CD4-positive, alpha-beta T cell treated with Interleukin-15 for 1 hour (primary cell): Measurements from ENCODE around the gene CALY.
"Not testable (repeated sequence)": the region's sequence is repeated elsewhere in the genome, so short reads cannot be mapped to it uniquely, and the experiment has no call there.

ENCODE experiments used
- DNase-seq: peaks from one replicate; pipeline ENCODE4 v3.0.0-alpha.2; 2020

CALY gene

DNA sequence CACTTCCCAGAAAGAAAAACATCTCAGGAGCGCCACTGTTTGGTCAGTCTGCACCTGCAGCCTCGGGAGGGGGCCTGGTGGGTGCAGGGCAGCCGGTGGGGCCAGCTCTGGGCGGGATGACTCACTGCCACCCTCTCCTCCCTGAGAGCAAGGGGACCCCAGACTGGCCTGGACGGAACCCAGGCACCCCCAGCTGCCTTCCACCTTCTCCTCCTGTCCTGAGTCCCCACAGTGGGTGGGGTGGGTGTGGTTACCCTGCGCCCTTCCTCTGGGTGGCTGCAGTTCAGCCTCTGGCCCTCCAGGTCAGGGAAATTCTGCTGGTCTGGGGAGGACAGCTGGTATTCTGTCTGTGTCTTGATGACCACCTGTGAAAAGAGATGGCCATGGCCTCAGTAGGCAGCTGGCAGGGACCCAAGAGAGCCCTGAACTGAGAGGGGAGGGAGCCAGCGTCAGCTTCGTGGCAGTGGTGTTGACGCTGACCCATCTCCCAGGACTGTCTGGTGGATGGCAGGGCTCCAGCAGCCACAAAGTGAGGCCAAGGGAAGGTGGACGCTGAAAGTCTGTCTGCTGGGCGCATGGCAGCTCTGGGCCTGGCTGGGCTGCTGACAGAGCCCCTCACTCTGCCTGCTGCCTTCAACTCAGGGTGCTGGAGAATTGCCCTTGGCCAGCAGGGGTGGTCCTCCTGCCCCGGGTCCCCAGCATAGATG is 8.9 kb downstream of the CALY start:
- no peak for DNase-seq

DNA sequence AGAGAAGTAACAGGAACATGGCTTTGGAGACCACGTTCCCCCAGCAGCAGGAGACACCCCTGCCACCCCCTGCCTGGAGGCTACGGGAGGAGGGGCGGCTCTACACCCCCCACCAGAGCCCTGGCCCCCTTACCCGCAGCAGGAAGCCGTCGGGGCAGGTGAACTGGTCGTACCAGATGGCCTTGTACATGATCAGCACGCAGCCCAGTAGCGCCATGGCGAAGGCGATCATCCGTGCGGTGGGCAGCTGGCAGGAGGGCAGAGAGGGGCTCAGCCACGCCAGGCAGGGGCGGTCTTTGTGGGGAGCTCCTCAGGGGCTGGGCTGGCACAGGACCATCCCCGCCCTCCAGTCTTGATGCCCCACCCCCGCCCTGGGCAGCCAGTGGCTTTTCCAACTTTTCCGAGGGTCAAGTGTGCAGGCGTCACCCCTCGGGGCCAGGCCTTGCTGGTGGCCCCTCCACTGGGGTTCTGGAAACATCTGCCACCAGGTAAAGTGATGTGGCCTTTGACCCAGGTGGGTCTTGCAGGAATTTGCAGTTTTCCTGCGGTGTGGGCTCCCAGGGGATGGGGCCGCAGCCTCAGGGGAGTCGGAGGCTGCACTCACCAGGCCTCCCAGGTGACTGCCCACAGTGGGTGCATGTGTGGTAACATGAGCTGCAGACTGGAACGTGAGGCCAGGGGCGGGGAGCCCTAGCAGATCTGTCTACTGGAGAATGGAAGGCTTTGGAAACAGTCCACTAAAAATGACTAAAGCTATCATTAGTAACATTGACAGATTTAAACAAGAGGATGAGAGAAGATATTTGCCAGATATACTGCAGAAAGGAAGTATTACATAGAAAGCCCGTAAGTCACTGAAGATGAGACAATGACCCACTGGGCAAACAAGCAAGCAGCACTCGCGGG is 9.7 kb downstream of the CALY start:
- no peak for DNase-seq

DNA sequence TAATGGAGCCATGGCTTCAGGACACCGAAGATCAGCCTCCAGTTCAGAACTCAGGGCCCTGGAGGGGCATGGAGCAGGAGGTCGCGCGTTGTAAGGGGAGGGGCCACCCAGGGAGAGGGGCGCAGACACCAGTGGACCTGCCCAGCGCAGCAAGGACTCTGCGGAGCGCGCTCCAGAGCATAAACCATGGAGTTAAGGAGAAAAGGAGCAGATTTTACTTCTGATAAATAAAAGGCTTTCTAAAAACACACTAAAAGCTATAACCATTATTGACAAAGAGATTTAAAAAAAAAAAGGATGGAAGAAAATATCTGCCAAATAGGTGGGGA is 10.5 kb downstream of the CALY start:
- no peak for DNase-seq

DNA sequence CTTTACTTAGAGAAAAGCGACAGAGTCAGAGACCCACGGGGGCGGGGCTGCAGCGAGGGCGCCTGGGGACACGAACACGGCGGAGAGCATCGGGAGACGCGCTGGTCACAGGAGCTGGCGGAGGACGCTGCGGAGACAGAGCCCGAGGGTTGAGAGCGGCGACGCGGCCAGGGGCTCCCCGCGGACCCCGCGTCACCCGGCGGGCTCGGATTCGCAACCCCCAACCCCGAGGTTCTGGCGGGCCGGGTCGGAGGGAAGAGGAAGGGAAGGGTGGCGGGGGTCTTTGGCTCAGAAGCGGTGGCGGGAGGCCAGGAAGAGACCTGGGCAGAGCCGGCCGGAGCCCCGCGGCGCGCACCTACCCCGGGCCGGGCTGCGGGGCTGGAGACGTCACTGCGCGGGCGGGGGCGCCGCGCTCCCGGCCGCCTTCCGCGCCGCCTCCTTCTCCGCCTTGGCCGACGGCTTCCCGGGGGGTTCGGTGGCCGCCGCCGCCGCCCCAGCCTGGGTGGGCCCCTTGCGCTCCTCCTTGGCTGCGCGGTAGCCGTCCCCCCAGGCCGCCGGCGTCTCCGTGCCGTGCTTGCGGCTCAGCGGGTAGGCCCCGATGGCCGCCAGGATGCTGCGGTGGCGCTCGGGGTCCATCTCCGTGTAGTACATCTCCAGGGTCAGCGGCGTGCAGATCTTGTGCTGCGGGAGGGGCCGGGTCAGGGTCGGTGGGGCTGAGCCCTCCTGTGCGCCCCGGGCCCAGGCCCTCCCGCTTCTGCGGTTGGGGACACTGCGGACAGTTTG is 11.1 kb downstream of the CALY start:
- no peak for DNase-seq

DNA sequence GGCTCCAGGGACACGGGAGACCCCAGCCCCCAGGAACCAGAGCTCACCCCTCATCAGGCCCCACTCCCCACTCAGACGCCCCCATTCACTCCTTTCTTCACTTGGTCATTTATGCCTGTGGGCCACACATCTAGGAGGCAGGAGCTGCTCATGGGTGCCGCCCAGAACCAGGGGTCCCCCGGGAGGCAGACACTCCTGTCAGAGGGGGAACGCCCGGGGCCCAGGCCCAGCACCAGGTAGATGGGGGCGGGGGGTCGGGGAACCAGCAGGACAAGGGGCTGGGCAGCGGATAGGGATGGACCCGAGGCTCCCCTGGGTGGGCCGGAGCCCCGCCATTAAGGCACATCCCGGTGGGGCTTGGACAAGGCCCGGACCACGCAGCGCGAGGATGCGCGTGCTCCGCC is 11.8 kb downstream of the CALY start:
- no peak for DNase-seq

DNA sequence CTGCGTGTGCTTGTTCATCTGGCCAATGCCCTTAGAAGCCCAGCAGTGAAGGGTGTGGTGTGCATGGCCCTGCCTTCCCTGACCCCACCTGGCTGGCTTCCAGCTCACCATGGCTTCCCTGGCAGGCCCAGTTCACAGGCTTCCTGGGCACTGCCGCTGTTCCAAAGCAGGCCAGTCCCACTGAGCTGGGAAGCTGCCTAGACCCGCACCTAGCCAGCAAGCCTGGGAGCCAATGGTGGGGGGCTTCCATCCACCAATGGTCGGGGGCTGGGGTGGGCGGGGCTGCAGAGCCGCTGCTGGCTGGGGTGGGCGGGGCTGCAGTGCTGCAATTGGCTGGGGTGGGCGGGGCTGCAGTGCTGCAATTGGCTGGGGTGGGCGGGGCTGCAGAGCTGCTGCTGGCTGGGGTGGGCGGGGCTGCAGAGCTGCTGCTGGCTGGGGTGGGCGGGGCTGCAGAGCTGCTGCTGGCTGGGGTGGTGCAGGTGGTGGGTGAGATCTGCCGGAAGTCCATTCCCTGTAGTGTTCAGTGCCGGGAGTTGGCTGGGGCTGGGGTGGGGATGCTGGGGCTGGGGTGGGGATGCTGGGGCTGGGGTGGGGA is 12.4 kb downstream of the CALY start:
- DNase-seq, result peak; percentile 75

DNA sequence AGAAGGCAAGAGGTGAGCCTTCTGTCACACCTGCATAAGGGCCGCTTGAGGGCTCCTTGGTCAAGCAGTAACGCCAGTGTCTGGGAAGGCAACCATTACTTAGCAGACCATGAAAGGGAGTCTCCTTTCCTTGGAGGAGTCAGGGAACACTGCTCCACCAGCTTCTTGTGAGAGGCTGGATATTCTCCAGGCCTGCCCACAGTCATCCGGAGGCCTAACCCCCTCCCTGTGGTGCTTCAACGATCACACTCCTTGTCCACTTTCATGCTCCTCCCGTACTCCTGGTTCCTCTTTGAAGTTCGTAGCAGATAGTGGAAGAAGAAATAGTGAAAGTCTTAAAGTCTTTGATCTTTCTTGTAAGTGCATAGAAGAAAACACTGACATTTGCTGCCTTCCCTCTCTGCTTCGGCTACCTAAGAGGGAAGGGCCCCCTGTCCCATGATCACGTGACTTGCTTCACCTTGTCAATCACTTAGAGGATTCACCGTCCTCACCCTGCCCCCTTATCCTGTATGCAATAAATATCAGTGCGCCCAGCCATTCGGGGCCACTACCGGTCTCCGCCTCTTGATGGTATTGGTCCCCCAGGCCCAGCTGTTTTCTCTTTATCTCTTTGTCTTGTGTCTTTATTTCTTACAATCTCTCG is 14.5 kb downstream of the CALY start:
- not testable (repeated sequence) for DNase-seq

DNA sequence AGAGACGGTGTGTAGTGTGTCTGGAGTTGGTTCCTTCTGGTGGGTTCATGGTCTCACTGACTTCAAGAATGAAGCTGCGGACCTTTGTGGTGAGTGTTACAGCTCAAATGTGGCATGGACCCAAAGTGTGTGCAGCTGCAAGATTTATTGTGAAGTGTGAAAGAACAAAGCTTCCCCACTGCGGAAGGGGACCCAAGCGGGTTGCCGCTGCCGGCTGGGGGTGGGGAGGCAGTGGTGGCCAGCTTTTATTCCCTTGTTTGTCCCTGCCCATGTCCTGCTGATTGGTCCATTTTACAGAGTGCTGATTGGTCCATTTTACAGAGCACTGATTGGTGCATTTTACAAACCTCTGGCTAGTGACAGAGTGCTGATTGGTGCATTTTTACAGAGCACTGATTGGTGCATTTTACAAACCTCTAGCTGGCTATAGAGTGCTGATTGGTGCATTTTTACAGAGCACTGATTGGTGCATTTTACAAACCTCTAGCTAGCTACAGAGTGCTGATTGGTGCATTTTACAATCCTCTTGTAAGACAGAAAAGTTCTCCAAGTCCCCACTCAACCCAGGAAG is 15.8 kb downstream of the CALY start:
- not testable (repeated sequence) for DNase-seq

DNA sequence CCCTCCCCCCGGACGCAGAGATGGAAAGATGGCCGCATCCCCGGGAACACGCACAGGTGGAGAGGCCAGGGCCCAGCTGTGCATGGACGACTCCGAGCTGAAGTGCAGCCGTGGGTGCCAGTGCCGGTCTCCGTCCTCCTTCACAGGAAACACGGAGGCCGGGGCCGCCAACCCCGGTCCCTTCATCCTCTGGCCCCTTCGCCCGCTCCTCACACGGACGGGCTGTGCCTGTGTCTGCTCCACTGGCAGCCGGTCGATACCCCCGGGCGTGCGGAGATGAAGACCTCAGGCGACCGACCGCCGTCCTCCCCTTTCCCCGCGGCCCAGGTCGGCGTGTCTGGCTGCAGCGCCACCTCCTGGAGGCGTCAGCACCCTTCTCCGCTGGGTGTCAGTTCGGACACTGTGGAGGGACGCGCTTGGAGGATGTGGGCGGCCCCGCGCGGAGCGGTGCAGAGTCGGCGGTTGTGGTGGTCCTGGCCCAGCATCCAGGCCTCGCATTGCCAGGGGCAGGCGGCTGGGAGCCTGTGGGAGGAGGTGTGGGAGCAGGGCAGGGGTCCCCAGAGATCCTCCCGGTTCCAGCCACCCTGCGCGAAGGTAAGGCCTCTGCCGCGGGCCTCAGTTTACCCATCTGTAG is 18.1 kb downstream of the CALY start:
- peak; percentile 72 for DNase-seq

DNA sequence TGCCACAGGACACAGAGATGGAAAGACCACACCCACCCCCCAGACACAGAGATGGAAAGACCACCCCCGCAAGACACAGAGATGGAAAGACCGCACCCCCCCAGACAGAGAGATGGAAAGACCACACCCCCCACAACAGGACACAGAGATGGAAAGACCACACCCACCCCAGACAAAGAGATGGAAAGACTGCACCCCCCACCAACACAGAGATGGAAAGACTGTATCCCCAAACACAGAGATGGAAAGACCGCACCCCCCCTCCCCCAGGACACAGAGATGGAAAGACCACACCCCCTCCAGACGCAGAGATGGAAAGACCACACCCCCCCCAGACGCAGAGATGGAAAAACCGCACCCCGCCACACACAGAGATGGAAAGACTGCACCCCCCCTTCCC is 20.0 kb downstream of the CALY start:
- no peak for DNase-seq

DNA sequence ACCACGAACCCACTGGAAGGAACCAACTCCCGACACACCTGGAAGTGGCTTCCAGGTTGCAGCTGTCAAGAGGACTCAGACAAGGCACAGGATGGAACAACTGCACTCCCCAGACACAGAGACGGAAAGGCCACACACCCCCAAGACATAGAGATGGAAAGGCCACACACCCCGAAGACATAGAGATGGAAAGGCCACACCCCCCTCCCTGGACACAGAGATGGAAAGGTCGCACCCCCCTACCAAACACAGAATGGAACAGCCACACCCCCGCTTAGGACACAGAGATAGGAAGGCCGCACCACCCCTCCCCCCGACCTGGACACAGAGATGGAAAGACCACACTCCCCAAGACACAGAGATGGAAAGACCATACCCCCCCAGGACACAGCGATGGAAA is 20.4 kb downstream of the CALY start:
- no peak for DNase-seq

DNA sequence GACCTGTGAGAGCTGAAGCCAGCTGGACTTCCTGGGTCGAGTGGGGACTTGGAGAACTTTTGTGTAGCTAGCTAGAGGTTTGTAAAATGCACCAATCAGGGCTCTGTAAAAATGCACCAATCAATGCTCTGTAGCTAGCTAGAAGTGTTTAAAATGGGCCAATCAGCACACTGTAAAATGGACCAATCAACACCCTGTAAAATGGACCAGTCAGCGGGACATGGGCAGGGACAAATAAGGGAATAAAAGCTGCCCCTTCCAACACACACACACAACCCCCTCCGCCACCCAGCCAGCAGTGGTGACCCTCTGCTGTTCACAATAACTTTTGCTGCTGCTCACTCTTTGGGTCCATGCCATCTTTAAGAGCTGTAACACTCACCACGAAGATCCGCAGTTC is 20.8 kb downstream of the CALY start:
- no peak for DNase-seq

DNA sequence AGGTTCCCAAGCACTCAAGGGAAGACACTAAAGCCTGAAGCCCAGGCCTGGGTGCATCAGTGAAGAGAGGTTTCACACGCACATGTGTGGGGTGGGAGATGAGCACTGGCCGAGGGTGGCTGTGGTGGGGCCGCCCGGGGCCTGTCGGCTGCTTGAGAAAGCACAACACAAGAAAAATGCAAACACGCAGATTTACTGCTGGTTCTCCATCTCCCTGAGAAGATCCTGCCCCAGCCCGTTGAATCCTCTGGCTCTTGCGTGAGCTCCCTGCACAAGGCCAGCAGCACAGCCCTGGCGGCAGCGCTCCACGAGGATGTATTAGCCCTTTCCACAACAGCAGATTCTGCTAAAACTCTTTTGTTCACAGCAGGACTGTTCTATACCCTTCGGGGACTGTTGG is 21.8 kb downstream of the CALY start:
- no peak for DNase-seq

DNA sequence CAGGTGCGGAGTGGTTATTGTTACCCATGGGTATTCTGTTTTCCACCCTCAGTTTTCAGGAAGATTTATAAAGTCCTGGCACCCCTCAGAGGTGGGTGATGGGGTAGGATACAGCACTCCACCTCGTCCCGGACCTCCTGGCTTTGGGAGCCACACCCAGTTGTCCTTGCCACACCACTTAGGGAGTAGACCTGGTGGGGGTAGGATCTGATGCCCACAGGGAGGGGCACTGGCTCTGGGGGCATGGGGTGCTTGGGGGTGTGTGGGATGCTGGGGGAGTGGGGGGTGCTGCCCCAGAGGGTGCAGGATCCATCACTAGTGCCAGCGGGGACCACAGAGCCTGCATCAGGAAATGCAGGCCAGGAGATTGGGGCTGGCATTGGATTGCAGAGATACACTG is 23.5 kb downstream of the CALY start:
- DNase-seq, result no peak

DNA sequence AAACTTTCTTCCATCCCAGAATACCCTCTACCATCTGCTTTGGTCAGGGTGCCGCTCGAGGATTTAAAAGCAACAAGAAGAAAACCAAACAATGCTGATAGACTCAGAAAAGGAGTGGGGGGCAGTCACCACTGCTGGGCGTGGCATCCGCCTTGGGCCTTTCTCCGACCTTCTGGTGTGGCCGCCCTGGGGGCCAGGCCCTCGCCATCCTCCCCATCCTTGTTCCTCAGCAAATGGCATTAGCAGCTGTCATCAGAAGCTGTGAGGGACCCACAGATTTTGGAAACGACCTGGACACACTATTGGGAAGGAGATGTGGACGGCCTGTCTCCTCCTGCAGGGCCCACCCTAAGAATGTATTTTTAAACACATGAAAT is 23.9 kb downstream of the CALY start:
- no peak for DNase-seq

DNA sequence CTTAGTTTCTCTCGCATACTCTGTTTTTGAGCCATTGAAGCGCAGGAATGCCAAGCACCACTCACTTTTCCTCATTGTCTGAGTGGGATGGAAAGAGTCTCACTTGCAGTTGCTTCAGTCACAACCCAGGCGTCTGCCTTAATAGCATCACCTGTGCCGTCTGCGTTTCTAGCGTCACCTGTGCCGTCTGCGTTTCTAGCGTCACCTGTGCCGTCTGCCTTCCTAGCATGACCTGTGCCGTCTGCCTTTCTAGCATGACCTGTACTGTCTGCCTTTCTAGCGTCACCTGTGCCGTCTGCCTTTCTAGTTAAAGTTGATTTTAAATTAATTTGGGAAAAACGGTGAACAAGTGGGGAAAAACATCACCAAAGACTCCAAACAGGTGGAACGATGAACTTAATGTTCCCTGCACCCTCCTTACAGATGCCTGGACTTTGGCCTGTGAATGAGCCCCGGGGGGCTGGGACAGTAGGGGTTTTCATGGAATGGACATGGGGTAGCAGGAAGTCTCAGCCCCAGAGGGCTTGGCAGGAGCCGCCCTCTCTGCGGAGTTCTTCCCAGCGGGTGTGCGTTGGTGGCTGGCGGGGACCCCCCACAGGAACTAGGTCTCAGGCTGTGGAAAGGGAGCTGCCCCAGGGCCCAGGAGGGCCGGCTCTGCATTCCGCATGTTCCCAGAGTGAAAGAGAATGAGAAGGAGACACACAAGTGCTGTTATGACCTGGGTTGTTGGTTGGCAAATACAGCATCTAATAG is 24.5 kb downstream of the CALY start:
- DNase-seq, result no peak

DNA sequence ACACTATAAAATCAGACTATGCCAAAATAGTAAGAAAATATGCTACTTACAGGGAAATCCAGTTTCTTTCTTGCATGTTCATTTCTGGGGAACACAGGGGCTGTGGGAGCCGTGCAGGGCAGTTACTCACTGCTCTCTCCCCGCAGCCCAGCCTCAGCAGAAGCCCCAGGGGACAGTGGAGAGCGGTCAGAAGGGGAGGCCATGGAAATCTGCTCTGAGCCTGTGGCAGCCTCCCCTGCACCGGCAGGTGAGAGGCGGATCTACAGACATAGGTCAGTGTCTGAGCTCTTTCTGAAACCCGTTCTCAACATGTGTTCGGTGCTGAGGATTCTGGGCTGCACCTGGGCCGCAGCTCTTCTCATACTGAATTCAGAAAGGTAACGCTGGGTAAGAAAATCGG is 25.1 kb downstream of the CALY start:
- no peak for DNase-seq

DNA sequence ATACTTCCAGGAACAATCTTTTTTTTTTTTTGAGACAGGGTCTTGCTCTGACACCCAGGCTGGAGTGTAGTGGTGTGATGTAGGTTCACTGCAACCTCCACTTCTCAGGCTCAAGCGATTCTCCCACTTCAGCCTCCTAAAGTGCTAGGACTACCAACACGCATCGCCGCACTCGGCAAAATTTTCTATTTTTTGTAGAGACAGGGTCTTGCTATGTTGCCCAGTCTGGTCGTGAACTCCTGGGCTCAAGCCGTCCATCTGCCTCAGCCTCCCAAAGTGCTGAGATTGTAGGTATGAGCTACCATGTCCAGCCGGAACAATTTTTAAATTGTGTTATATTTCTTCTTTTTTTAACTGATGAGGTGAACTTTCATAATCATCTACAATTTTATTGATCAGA is 25.9 kb downstream of the CALY start:
- no peak for DNase-seq

DNA sequence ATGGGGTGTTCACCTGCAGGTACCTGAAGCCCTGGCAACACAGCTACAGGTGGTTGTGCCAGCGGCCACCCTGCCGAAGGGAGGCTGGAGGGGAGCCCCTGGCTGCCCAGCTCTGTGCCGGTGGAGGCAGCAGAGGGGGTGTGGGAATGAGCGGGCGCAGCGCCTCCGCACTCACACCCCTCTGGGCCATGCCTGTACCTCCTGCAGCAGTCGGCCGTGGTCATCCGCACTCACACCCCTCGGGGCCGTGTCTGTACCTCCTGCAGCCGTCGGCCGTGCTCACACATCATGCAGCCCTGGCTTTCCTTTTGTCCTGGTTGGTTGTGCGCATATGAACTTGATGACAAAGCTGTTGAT is 26.3 kb downstream of the CALY start:
- no peak for DNase-seq

DNA sequence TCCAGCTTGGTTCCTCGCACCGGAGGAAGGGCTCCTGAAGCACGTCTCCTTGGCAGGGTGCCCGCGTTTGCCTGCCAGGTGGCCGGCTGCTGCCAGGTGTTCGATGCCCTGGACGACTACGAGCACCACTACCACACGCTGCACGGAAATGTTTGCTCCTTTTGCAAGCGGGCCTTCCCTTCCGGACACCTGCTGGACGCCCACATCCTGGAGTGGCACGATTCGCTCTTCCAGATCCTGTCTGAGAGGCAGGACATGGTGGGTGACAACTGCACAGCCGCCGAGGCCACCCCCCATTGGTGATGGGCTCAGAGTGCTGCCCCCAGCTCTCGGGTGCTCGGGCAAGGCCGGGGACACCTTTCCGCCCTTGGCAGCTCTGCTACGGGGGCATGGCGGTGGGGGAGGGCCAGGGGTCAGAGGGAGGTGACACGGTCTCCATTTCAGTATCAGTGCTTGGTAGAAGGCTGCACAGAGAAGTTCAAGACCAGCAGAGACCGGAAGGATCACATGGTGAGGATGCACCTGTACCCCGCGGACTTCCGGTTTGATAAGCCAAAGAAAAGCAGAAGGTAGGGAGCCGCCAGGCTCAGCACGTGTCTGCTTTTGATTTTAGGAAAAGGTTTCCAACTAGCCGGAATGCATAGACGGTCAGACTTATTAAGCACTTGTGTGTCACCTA is 26.8 kb downstream of the CALY start:
- no peak for DNase-seq
